DOHH2 (cell line): Measurements from ENCODE around the gene KIAA1549.

Experiments used
- H3F3A ChIP-seq: fragments of 200-600 bp; sonication (generic), shearing (Covaris generic); 2 replicates; pipeline ENCODE4 v1.6.0; 2016; ENCODE audit warnings: antibody characterized with exemption, mild to moderate bottlenecking; ENCODE audit not compliant: control insufficient read depth, insufficient read depth
- H3K27ac ChIP-seq: fragments of 200-600 bp; sonication (generic); 2 replicates; pipeline ENCODE4 v1.5.1; 2014; ENCODE audit warnings: low read depth, mild to moderate bottlenecking, low read length, moderate library complexity
- H3K27me3 ChIP-seq: fragments of 200-600 bp; sonication (generic); 2 replicates; pipeline ENCODE4 v1.6.1; 2014; ENCODE audit warnings: mild to moderate bottlenecking, low read length, mixed read lengths; ENCODE audit not compliant: control insufficient read depth
- H3K36me3 ChIP-seq: fragments of 200-600 bp; sonication (generic); 2 replicates; pipeline ENCODE4 v1.6.1; 2014; ENCODE audit warnings: mild to moderate bottlenecking, low read length, moderate library complexity, mixed read lengths; ENCODE audit not compliant: control insufficient read depth
- H3K4me1 ChIP-seq: fragments of 200-600 bp; sonication (generic); 2 replicates; pipeline ENCODE4 v1.6.1; 2014; ENCODE audit warnings: mild to moderate bottlenecking, low read length, mixed read lengths; ENCODE audit not compliant: control insufficient read depth
- H3K4me2 ChIP-seq: fragments of 200-600 bp; sonication (generic); 2 replicates; pipeline ENCODE4 v1.6.0; 2014; ENCODE audit warnings: mild to moderate bottlenecking, low read length, moderate library complexity
- H3K4me3 ChIP-seq: fragments of 200-600 bp; sonication (generic); 2 replicates; pipeline ENCODE4 v1.5.1; 2014; ENCODE audit warnings: mild to moderate bottlenecking, low read length, mixed read lengths
- H3K79me2 ChIP-seq: fragments of 200-600 bp; sonication (generic); 2 replicates; pipeline ENCODE4 v1.6.1; 2014; ENCODE audit warnings: mild to moderate bottlenecking, low read length, mixed read lengths; ENCODE audit not compliant: control insufficient read depth
- H3K9me2 ChIP-seq: fragments of 200-600 bp; sonication (generic); replicated peaks from 2 replicates; pipeline ENCODE4 v1.6.1; 2014; ENCODE audit warnings: mild to moderate bottlenecking, low read length, mixed read lengths; ENCODE audit not compliant: control insufficient read depth
- H3K9me3 ChIP-seq: fragments of 200-600 bp; sonication (generic); 2 replicates; pipeline ENCODE4 v1.6.1; 2014; ENCODE audit warnings: antibody characterized with exemption, low read length, mixed read lengths; ENCODE audit not compliant: control insufficient read depth, insufficient read depth
- H4K20me1 ChIP-seq: fragments of 200-600 bp; sonication (generic); 2 replicates; pipeline ENCODE4 v1.6.0; 2014; ENCODE audit warnings: low read depth, mild to moderate bottlenecking, antibody characterized with exemption, low read length, moderate library complexity; ENCODE audit not compliant: control insufficient read depth, insufficient read depth
- EZH2phosphoT487 ChIP-seq: fragments of 200-600 bp; sonication (generic); IDR thresholded peaks from 2 replicates; pipeline ENCODE4 v1.6.1; 2017; ENCODE audit warnings: borderline replicate concordance, mild to moderate bottlenecking, antibody characterized with exemption, low read length, moderate library complexity, mixed read lengths
- TF ChIP-seq, protein P1 (sequence below): fragments of 200-600 bp; sonication (generic); IDR thresholded peaks from one replicate; pipeline ENCODE4 v1.5.1; 2014; ENCODE audit warnings: antibody characterized with exemption, mild to moderate bottlenecking, low read depth, low read length; ENCODE audit not compliant: poor library complexity, severe bottlenecking

The KIAA1549 gene

DNA sequence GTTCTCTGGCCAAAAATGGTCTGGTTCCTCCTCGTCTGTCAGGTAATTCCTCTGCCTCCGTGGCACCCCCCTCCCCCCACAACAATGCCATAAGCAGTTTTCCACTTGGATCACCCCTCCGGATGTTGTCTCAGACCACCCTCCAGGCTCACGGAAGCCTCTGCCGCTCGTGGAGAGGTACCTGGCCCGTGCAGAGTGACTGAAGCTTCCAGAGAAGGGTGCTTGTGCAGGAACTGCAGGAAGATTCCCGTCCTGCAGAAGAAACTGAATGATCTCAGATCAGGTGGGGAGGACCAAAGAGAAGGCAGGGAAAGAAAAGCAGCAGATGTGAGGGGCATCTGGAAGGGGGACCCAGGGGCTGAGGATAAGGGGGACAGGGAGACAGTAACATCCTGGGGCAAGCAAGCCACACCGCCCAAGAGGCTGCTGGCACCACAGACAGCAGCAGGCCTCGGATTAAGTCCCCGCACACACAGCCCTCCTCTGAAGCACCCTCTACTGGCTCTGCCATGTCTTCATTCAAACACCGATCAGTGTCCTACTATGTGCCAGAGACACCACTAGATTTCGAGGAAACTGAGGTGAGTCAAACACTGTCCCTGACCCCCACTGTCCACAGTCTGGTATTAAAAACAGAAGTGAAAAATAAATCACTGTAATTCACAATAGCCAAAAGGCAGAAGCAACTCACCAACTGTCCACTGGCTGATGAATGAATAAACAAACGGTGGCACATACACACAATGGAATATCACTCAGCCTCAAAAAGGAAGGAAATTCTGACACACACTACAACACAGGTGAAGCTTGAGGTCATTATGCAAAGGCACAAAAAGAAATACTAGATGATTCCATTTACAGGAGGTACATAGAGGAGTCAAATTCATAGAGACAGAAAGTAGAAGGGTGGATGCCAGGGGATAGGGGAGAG is 26.4 kb downstream of the KIAA1549 start:
- TF ChIP-seq EZH2phosphoT487: no peak
- TF ChIP-seq, protein P1, sequence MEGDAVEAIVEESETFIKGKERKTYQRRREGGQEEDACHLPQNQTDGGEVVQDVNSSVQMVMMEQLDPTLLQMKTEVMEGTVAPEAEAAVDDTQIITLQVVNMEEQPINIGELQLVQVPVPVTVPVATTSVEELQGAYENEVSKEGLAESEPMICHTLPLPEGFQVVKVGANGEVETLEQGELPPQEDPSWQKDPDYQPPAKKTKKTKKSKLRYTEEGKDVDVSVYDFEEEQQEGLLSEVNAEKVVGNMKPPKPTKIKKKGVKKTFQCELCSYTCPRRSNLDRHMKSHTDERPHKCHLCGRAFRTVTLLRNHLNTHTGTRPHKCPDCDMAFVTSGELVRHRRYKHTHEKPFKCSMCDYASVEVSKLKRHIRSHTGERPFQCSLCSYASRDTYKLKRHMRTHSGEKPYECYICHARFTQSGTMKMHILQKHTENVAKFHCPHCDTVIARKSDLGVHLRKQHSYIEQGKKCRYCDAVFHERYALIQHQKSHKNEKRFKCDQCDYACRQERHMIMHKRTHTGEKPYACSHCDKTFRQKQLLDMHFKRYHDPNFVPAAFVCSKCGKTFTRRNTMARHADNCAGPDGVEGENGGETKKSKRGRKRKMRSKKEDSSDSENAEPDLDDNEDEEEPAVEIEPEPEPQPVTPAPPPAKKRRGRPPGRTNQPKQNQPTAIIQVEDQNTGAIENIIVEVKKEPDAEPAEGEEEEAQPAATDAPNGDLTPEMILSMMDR: no peak
- H3K4me1 ChIP-seq: no peaks in the 10 kb centered on the region
- H3K4me3 ChIP-seq: no peak overlapping the region
- no peaks in the 10 kb centered on the region for H3F3A ChIP-seq
- H3K4me2 ChIP-seq: no peak overlapping the region
- H3K9me3 ChIP-seq: no peaks in the 10 kb centered on the region
- no peaks in the 10 kb centered on the region for H3K27me3 ChIP-seq
- H4K20me1 ChIP-seq: no peaks in the 10 kb centered on the region
- no peak overlapping the region for H3K27ac ChIP-seq
- no peaks in the 10 kb centered on the region for H3K36me3 ChIP-seq
- no peaks in the 10 kb centered on the region for H3K79me2 ChIP-seq
- H3K9me2 ChIP-seq: no peaks in the 10 kb centered on the region

DNA sequence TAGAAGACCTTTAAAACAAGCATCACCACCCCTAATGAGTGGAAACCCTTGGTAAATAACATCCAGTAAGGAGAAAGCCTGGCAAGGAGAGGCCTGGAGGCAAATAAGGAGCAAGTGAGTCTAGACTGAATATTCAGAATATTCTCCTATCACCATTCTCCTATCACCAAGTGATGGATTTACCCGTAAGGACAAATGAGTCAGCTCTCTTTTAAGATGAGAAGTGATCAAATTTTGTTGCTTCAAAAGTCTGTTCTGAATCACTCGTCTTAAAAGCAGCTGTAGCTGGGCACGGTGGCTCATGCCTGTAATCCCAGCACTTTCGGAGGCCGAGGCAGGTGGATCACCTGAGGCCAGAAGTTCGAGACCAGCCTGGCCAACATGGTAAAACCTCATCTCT is 28.4 kb downstream of the KIAA1549 start:
- H3K4me3 ChIP-seq: no peak overlapping the region
- H3K27me3 ChIP-seq: no peaks in the 10 kb centered on the region
- H3K9me2 ChIP-seq: no peaks in the 10 kb centered on the region
- H3F3A ChIP-seq: no peaks in the 10 kb centered on the region
- H3K9me3 ChIP-seq: no peaks in the 10 kb centered on the region
- H4K20me1 ChIP-seq: no peaks in the 10 kb centered on the region
- H3K4me2 ChIP-seq: no peak overlapping the region
- no peaks in the 10 kb centered on the region for H3K4me1 ChIP-seq
- no peak overlapping the region for H3K27ac ChIP-seq
- no peaks in the 10 kb centered on the region for H3K36me3 ChIP-seq
- TF ChIP-seq, protein P1: no peak
- TF ChIP-seq EZH2phosphoT487: no peak
- H3K79me2 ChIP-seq: no peaks in the 10 kb centered on the region

DNA sequence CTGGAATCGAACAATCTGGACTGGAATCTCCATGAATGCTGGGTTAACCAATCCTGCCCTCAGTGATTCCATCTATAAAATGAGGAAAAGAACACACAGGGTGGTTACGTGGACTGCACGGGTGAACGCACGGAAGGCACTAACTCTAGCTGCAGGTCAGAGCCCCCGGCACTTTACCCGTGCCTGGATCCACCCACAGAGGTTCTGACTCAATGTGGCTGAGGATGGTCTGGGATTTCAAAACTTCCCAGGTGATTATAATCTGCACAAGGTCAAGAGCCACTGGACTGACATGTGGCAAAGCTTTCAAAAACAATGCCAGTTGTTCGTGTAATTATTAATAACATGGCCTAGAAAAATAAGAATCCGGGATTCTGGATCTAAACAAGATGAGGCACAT is 29.2 kb downstream of the KIAA1549 start:
- no peaks in the 10 kb centered on the region for H3K9me2 ChIP-seq
- no peaks in the 10 kb centered on the region for H3K27me3 ChIP-seq
- no peaks in the 10 kb centered on the region for H3K9me3 ChIP-seq
- H3K27ac ChIP-seq: no peak overlapping the region
- H3K4me1 ChIP-seq: no peaks in the 10 kb centered on the region
- no peaks in the 10 kb centered on the region for H3F3A ChIP-seq
- no peaks in the 10 kb centered on the region for H3K36me3 ChIP-seq
- no peaks in the 10 kb centered on the region for H3K79me2 ChIP-seq
- no peak overlapping the region for H3K4me2 ChIP-seq
- TF ChIP-seq, protein P1: no peak
- TF ChIP-seq EZH2phosphoT487: no peak
- no peaks in the 10 kb centered on the region for H4K20me1 ChIP-seq
- H3K4me3 ChIP-seq: no peak overlapping the region
